ENCODE data around the gene EHD3. TPM values are rescaled to one million over a fixed set of nuclear protein-coding genes. Genes with fewer than 3 reads are reported as not detected.
A peak's percentile ranks its signal among the peaks of the same experiment; 100 is the strongest.

The EHD3 gene
- total RNA-seq, 4 donors from 2014 or later, result 0.88 to 20.6 (median 2.1) TPM

GRCh38 chr2:31231571-31232302, 2.2 kb upstream of the EHD3 start:
- DNase-seq, result no peak
- Histone ChIP-seq H3K9me3 (no peaks in the 10 kb centered on the region), H3K36me3 (no peaks in the 10 kb centered on the region), H3K4me3 (no peak overlapping the region), H3K27ac (no peak overlapping the region), H3K27me3 (no peaks in the 10 kb centered on the region), H3K4me1 (peaks cover 0 to 7% (median 4%) of the 10 kb centered on the region in 4 donors)
- TF ChIP-seq, protein P1, sequence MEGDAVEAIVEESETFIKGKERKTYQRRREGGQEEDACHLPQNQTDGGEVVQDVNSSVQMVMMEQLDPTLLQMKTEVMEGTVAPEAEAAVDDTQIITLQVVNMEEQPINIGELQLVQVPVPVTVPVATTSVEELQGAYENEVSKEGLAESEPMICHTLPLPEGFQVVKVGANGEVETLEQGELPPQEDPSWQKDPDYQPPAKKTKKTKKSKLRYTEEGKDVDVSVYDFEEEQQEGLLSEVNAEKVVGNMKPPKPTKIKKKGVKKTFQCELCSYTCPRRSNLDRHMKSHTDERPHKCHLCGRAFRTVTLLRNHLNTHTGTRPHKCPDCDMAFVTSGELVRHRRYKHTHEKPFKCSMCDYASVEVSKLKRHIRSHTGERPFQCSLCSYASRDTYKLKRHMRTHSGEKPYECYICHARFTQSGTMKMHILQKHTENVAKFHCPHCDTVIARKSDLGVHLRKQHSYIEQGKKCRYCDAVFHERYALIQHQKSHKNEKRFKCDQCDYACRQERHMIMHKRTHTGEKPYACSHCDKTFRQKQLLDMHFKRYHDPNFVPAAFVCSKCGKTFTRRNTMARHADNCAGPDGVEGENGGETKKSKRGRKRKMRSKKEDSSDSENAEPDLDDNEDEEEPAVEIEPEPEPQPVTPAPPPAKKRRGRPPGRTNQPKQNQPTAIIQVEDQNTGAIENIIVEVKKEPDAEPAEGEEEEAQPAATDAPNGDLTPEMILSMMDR (IDR thresholded peaks at IDR 0.05), result no peak
- no peak for TF ChIP-seq POLR2A (IDR thresholded peaks at IDR 0.05)

GRCh38 chr2:31232586-31232985, 1.4 kb upstream of the EHD3 start:
- no peaks in the 10 kb centered on the region for H3K27me3 ChIP-seq
- no peak for DNase-seq
- H3K9me3 ChIP-seq, result no peaks in the 10 kb centered on the region
- no peak overlapping the region for H3K27ac ChIP-seq
- no peak for TF ChIP-seq POLR2A (IDR thresholded peaks at IDR 0.05)
- TF ChIP-seq, protein P1 (IDR thresholded peaks at IDR 0.05), result no peak
- H3K4me3 ChIP-seq, result no peak overlapping the region
- H3K36me3 ChIP-seq, result no peaks in the 10 kb centered on the region
- H3K4me1 ChIP-seq, result peaks cover 0 to 7% (median 4%) of the 10 kb centered on the region in 4 donors

DNA sequence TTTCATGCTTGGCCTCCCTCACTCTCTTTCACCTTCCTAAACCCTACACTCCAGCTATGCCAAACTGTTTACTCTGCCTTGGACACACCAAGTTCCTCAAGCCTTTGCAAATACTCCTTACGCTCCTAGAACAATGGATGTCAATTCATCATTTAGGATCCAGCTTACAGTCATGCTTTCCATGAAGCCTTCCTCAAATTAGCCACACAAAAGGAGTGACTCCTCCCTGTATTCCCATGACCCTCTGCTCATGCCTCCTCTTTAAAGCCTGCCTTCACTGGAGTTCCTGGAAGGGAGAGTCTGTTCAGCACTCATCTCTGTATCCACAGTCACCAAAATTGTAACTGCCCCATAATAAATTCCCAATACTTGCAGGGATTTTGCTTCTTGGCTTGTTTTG, 721 bp upstream of the EHD3 start:
- Histone ChIP-seq H3K4me3 (no peak overlapping the region), H3K27ac (no peak overlapping the region), H3K9me3 (no peaks in the 10 kb centered on the region), H3K36me3 (no peaks in the 10 kb centered on the region), H3K27me3 (no peaks in the 10 kb centered on the region), H3K4me1 (peaks cover 0 to 7% (median 4%) of the 10 kb centered on the region in 4 donors)
- TF ChIP-seq, protein P1 (IDR thresholded peaks at IDR 0.05), result no peak
- no peak for TF ChIP-seq POLR2A (IDR thresholded peaks at IDR 0.05)
- no peak for DNase-seq

DNA sequence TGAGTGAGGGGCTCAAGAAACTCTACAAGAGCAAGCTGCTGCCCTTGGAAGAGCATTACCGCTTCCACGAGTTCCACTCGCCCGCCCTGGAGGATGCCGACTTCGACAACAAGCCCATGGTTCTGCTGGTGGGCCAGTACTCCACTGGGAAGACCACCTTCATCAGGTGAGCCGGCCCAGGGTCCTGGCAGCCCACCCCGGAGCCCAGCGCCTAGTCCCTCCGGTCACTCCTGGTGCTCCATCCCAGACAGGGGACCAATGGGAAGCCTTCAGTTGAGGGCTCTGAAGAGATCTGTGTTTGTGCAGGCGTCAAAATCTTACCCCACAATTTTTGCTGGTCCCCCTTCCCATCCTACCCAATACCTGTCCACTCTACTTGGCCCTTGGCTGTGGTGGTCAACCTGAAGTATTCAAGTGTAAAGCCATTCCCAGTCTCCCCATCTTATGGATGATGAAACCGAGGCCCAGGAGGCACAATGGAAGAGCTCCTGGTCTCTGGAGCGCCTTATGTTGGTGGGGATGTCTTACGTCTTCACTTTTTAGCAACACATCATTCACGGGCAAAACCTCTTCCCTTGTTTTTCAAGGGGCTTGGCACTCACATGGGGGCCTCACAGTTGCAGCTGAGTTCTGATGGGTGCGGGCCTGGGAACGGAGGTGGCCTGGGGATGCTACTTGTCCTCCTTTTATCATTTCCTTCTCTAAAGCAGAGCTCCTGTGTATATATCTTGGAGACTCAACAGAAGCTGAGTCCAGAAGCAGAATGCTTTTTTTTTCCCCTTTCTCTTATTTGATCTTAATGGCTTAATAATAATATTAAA, 941 bp downstream of the EHD3 start:
- Histone ChIP-seq H3K27ac (peak overlapping the region; percentile 1 to 71 (median 48)), H3K4me3 (peak overlapping the region; percentile 61 to 72 (median 62)), H3K27me3 (no peaks in the 10 kb centered on the region)

DNA sequence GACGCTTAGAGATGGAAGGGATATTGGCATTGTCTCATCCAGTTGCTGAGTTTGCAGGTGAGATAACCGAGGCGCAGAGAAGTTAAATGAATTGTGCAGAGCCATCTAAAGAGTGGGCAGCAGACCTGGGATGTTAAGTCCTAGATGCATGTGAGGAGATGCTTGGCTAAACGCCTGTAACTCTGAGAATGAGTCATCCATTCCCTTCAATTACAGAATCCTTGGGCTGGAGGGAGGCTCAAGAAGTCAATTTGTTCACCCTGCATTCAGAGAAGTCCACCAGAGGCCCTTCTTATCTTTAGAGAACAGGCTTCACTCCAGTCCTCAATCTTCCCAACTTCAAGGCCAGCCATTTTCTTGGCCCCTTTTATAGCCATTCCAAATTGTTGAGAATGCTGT, 1.6 kb downstream of the EHD3 start:
- Histone ChIP-seq H3K27ac (no peak overlapping the region), H3K4me1 (peaks cover 0 to 7% (median 4%) of the 10 kb centered on the region in 4 donors), H3K36me3 (no peaks in the 10 kb centered on the region), H3K9me3 (no peaks in the 10 kb centered on the region), H3K27me3 (no peaks in the 10 kb centered on the region), H3K4me3 (no peak overlapping the region)
- no peak for DNase-seq
- no peak for TF ChIP-seq POLR2A (IDR thresholded peaks at IDR 0.05)
- TF ChIP-seq, protein P1 (IDR thresholded peaks at IDR 0.05), result no peak

More for the DNA sequence above, 941 bp downstream of the EHD3 start:
- TF ChIP-seq POLR2A (IDR thresholded peaks at IDR 0.05), result no peak
- TF ChIP-seq, protein P1 (IDR thresholded peaks at IDR 0.05), result no peak
- Histone ChIP-seq H3K36me3 (no peaks in the 10 kb centered on the region), H3K9me3 (no peaks in the 10 kb centered on the region), H3K4me1 (peaks cover 0 to 7% (median 4%) of the 10 kb centered on the region in 4 donors)
- no peak for DNase-seq

Measured in Peyer's patch (tissue), 4 donors.